Liver (tissue), 9 donors: ENCODE results near the gene ABLIM3. TPM values are rescaled to one million over a fixed set of nuclear protein-coding genes. Genes with fewer than 3 reads are reported as not detected.

ENCODE experiments used
- DNase-seq: peaks from one replicate; pipeline ENCODE4 v3.0.0-alpha.2; 2017; ENCODE audit warnings: low spot score
- H3K27ac ChIP-seq, 2 donors: one replicate each; pipeline ENCODE4 v1.7.0; 2013; ENCODE audit warnings: inconsistent platforms in 2 of 2, low read length in 2 of 2, control low read depth in 1 of 2, low read depth in 1 of 2, mild to moderate bottlenecking in 1 of 2
- H3K27me3 ChIP-seq, 4 donors: one replicate each; pipeline versions ENCODE4 v1.6.1 to v1.7.0; 2013; ENCODE audit warnings: low read length in 3 of 4, inconsistent platforms in 1 of 4, mild to moderate bottlenecking in 1 of 4, moderate library complexity in 1 of 4; ENCODE audit not compliant: control insufficient read depth in 4 of 4, insufficient read depth in 4 of 4
- H3K36me3 ChIP-seq, 4 donors: one replicate each; pipeline versions ENCODE4 v1.6.1 to v1.7.0; 2013; ENCODE audit warnings: low read length in 3 of 4, mild to moderate bottlenecking in 3 of 4, low read depth in 1 of 4, moderate library complexity in 1 of 4; ENCODE audit not compliant: control insufficient read depth in 4 of 4, insufficient read depth in 3 of 4
- H3K4me1 ChIP-seq, 4 donors: one replicate each; pipeline versions ENCODE4 v1.6.1 to v1.7.0; 2013; ENCODE audit warnings: low read length in 3 of 4, mild to moderate bottlenecking in 3 of 4, moderate library complexity in 1 of 4; ENCODE audit not compliant: control insufficient read depth in 4 of 4, insufficient read depth in 4 of 4
- H3K4me3 ChIP-seq, 3 donors: one replicate each; pipeline versions ENCODE4 v1.6.1 to v1.7.0; 2013; ENCODE audit warnings: low read length in 3 of 3, control low read depth in 1 of 3, low read depth in 1 of 3, mild to moderate bottlenecking in 1 of 3
- H3K9ac ChIP-seq, 2 donors: one replicate each; pipeline ENCODE4 v1.7.0; 2013; ENCODE audit warnings: low read length in 2 of 2, mild to moderate bottlenecking in 2 of 2, moderate library complexity in 2 of 2, control low read depth in 1 of 2, low read depth in 1 of 2
- H3K9me3 ChIP-seq, 4 donors: one replicate each; pipeline versions ENCODE4 v1.6.1 to v1.7.0; 2013; ENCODE audit warnings: low read length in 3 of 4; ENCODE audit not compliant: control insufficient read depth in 4 of 4
- ATF3 ChIP-seq: IDR thresholded peaks from 2 replicates; pipeline ENCODE4 v1.6.1; 2016; ENCODE audit warnings: antibody characterized with exemption
- EGR1 ChIP-seq, 2 donors: IDR thresholded peaks; 2 replicates each; pipeline ENCODE4 v1.6.1; 2016 to 2018; ENCODE audit warnings: antibody characterized with exemption in 2 of 2, low read depth in 2 of 2
- FOXA1 ChIP-seq: IDR thresholded peaks from 2 replicates; pipeline ENCODE4 v1.6.1; 2016; ENCODE audit warnings: antibody characterized with exemption
- FOXA2 ChIP-seq: IDR thresholded peaks from 2 replicates; pipeline ENCODE4 v1.6.1; 2016; ENCODE audit warnings: antibody characterized with exemption
- GABPA ChIP-seq, 2 donors: IDR thresholded peaks in 1 of 2; conservative IDR thresholded peaks in 1 of 2; 2 replicates each; pipeline ENCODE4 v1.6.1; 2016; ENCODE audit warnings: antibody characterized with exemption in 2 of 2, mild to moderate bottlenecking in 1 of 2, moderate library complexity in 1 of 2
- HNF4A ChIP-seq, 2 donors: conservative IDR thresholded peaks; 2 replicates each; pipeline ENCODE4 v1.6.1; 2016; ENCODE audit warnings: antibody characterized with exemption in 2 of 2, mild to moderate bottlenecking in 2 of 2
- HNF4G ChIP-seq: IDR thresholded peaks from 2 replicates; pipeline ENCODE4 v1.6.1; 2016; ENCODE audit warnings: antibody characterized with exemption
- JUND ChIP-seq, 2 donors: IDR thresholded peaks; 2 replicates each; pipeline ENCODE4 v1.6.1; 2016; ENCODE audit warnings: antibody characterized with exemption in 2 of 2
- NR2F2 ChIP-seq: IDR thresholded peaks from 2 replicates; pipeline ENCODE4 v1.6.1; 2016; ENCODE audit warnings: antibody characterized with exemption
- RAD21 ChIP-seq, 2 donors: IDR thresholded peaks; 2 replicates each; pipeline ENCODE4 v1.6.1; 2016; ENCODE audit warnings: antibody characterized with exemption in 2 of 2, mild to moderate bottlenecking in 2 of 2
- REST ChIP-seq: IDR thresholded peaks from 2 replicates; pipeline ENCODE4 v1.6.1; 2016; ENCODE audit warnings: antibody characterized with exemption, mild to moderate bottlenecking
- RXRA ChIP-seq, 2 donors: IDR thresholded peaks; 2 replicates each; pipeline ENCODE4 v1.6.1; 2017 to 2018; ENCODE audit warnings: antibody characterized with exemption in 2 of 2, mild to moderate bottlenecking in 1 of 2
- SP1 ChIP-seq: IDR thresholded peaks from 2 replicates; pipeline ENCODE4 v1.6.1; 2018; ENCODE audit warnings: antibody characterized with exemption, mild to moderate bottlenecking
- TAF1 ChIP-seq: conservative IDR thresholded peaks from 2 replicates; pipeline ENCODE4 v1.6.1; 2016; ENCODE audit warnings: antibody characterized with exemption, mild to moderate bottlenecking
- YY1 ChIP-seq: IDR thresholded peaks from 2 replicates; pipeline ENCODE4 v1.6.1; 2016; ENCODE audit warnings: antibody characterized with exemption, mild to moderate bottlenecking
- ZBTB33 ChIP-seq: IDR thresholded peaks from 2 replicates; pipeline ENCODE4 v1.6.1; 2016; ENCODE audit warnings: antibody characterized with exemption
- WGBS: extraction: QIAGEN DNeasy Blood & Tissue Kit; methylation state at CpG from one replicate; pipeline ENCODE4 v1.1.7; 2013; 5-methylcytosine and 5-hydroxymethylcytosine counted together
- polyA plus RNA-seq, 2 donors: library from polyadenylated mRNA; stranded (reverse) in 1 of 2; unstranded in 1 of 2; fragments of 200-250 nt in 1 of 2; fragments of >200 nt in 1 of 2; fragmentation: Nextera tagmentation in 1 of 2; extraction: Ambion mirVana in 1 of 2; gene quantifications; one replicate each; pipeline versions ENCODE4 v1.2.1 to v1.2.3, GENCODE V29; 2013 to 2015
- total RNA-seq, 2 donors: library from RNA; depleted of rRNA; stranded (reverse); fragments of >200 nt; gene quantifications; one replicate each; pipeline ENCODE4 v1.2.3, GENCODE V29; 2014
- TF ChIP-seq, protein P1 (sequence below): fragments of 150-350 bp; IDR thresholded peaks from 2 replicates; pipeline ENCODE4 v1.5.1; 2017; ENCODE audit warnings: improper control_type of control experiment, low read depth, low read length; ENCODE audit not compliant: missing input control
- TF ChIP-seq, protein P2 (sequence below): IDR thresholded peaks from 2 replicates; pipeline ENCODE4 v1.6.1; 2016; ENCODE audit warnings: antibody characterized with exemption
- donor health status: healthy.
- donor health status: healthy.
- donor health status: healthy.
- donor health status: healthy.
- donor health status: healthy.

The ABLIM3 gene
- total and polyA plus RNA-seq, 4 donors: 6.8 to 131 (median 43.1) TPM

- peak overlapping the region; percentile 99 for H3K27ac ChIP-seq
- peaks cover 0 to 3% (median 0%) of the 10 kb centered on the region in 4 donors for H3K36me3 ChIP-seq
- H3K4me3 ChIP-seq: peak overlapping the region in 1 of 3 donors; percentile 16
- peaks cover 20 to 60% (median 37%) of the 10 kb centered on the region in 4 donors for H3K4me1 ChIP-seq
- DNase-seq: no peak
- no peaks in the 10 kb centered on the region for H3K27me3 ChIP-seq
- peak overlapping the region; percentile 91 to 94 for H3K9ac ChIP-seq
- WGBS: 20% methylated on average over 3 of the region's 3 CpGs
- peak; percentile 85 for TF ChIP-seq HNF4G
- TF ChIP-seq FOXA1: peak; percentile 64
- TF ChIP-seq, protein P1, sequence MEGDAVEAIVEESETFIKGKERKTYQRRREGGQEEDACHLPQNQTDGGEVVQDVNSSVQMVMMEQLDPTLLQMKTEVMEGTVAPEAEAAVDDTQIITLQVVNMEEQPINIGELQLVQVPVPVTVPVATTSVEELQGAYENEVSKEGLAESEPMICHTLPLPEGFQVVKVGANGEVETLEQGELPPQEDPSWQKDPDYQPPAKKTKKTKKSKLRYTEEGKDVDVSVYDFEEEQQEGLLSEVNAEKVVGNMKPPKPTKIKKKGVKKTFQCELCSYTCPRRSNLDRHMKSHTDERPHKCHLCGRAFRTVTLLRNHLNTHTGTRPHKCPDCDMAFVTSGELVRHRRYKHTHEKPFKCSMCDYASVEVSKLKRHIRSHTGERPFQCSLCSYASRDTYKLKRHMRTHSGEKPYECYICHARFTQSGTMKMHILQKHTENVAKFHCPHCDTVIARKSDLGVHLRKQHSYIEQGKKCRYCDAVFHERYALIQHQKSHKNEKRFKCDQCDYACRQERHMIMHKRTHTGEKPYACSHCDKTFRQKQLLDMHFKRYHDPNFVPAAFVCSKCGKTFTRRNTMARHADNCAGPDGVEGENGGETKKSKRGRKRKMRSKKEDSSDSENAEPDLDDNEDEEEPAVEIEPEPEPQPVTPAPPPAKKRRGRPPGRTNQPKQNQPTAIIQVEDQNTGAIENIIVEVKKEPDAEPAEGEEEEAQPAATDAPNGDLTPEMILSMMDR: no peak
- TF ChIP-seq ZBTB33: no peak
- peak; percentile 88 to 90 for TF ChIP-seq HNF4A (conservative IDR thresholded peaks at IDR 0.05)
- peak; percentile 91 for TF ChIP-seq NR2F2
- peak in 1 of 2 donors; percentile 36 for TF ChIP-seq RAD21 (IDR thresholded peaks at IDR 0.05)
- TF ChIP-seq ATF3: no peak
- no peak for TF ChIP-seq EGR1 (IDR thresholded peaks at IDR 0.05; ENCODE audit: low read depth in 2 of 2)
- peak in 1 of 2 donors; percentile 79 for TF ChIP-seq JUND (IDR thresholded peaks at IDR 0.05)
- TF ChIP-seq REST: no peak
- TF ChIP-seq YY1: no peak
- no peak for TF ChIP-seq TAF1
- peak; percentile 88 to 94 for TF ChIP-seq RXRA (IDR thresholded peaks at IDR 0.05)
- TF ChIP-seq, protein P2, sequence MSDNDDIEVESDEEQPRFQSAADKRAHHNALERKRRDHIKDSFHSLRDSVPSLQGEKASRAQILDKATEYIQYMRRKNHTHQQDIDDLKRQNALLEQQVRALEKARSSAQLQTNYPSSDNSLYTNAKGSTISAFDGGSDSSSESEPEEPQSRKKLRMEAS: no peak
- peak; percentile 23 for TF ChIP-seq FOXA2
- TF ChIP-seq SP1: peak; percentile 80
- no peak for TF ChIP-seq GABPA (IDR thresholded peaks at IDR 0.05 in 1 of 2, conservative IDR thresholded peaks at IDR 0.05 in 1 of 2)
- H3K9me3 ChIP-seq: no peaks in the 10 kb centered on the region
Measured at GRCh38 chr5:149160291-149160787, 19.0 kb downstream of the ABLIM3 start.
